Astrocyte of the cerebellum (primary cell): ENCODE results near the gene CSTF2.
A peak's percentile ranks its signal among the peaks of the same experiment; 100 is the strongest.

Source experiments
- DNase-seq: peaks from one replicate; pipeline ENCODE4 v3.0.0-alpha.2; 2011; ENCODE audit warnings: low read depth
- H3K4me3 ChIP-seq: 2 replicates; pipeline ENCODE4 v1.5.1; 2011; ENCODE audit warnings: mild to moderate bottlenecking, low read depth, low read length, moderate library complexity
- in situ Hi-C: cut with HindIII; loops from 2 replicates; pipeline ENCODE4 v1.10.0; 2017; ENCODE audit warnings: low sequenced_read_pairs
- TF ChIP-seq, protein P1 (sequence below): IDR thresholded peaks from 2 replicates; pipeline ENCODE4 v1.5.1; 2012; ENCODE audit warnings: low read length, low read depth, moderate library complexity, mild to moderate bottlenecking; ENCODE audit errors: missing control alignments

CSTF2 gene

DNA sequence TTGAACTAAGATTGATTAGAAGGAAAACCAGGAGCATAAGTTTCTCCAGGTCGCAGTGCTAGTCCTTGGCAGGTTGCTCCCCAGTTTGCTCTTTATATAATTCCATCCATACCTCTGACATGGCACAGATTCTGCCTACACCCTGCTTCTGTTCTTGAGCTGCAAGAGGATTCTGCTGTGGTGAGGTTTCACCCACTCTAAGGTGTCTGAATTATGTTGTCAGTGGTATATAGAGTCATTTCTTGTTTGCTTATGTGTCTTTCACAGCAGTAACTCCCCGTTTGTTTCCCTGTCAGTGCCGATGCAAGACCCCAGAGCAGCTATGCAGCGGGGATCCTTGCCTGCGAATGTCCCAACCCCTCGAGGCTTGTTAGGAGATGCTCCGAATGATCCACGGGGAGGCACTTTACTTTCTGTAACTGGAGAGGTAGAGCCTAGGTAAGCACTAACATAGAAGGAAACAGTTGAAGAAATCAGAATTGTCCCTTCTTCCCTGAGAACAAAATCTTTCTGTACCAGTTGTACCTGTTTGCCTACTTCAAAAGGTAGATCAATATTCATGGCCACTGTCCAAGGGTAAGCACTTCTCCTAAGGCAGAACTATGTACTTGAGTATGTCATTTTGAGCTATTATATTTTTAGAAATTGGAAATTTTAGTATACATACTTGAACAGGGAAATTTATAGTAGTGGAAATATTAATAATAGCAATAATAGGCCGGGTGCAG, 11.2 kb downstream of the CSTF2 start:
- TF ChIP-seq, protein P1, sequence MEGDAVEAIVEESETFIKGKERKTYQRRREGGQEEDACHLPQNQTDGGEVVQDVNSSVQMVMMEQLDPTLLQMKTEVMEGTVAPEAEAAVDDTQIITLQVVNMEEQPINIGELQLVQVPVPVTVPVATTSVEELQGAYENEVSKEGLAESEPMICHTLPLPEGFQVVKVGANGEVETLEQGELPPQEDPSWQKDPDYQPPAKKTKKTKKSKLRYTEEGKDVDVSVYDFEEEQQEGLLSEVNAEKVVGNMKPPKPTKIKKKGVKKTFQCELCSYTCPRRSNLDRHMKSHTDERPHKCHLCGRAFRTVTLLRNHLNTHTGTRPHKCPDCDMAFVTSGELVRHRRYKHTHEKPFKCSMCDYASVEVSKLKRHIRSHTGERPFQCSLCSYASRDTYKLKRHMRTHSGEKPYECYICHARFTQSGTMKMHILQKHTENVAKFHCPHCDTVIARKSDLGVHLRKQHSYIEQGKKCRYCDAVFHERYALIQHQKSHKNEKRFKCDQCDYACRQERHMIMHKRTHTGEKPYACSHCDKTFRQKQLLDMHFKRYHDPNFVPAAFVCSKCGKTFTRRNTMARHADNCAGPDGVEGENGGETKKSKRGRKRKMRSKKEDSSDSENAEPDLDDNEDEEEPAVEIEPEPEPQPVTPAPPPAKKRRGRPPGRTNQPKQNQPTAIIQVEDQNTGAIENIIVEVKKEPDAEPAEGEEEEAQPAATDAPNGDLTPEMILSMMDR = no peak
- no peak overlapping the region for H3K4me3 ChIP-seq
- in situ Hi-C loops = no loop called here
- no peak for DNase-seq

- no peak overlapping the region for H3K4me3 ChIP-seq
- TF ChIP-seq, protein P1 = no peak
- in situ Hi-C loops = loop anchor here (5.0 kb wide), 1 partner anchor 57 kb away; no protein-coding TSS in a partner anchor
- no peak for DNase-seq
These were observed 30.1 kb downstream of the CSTF2 start for GRCh38 chrX:100850317-100850716.

- TF ChIP-seq, protein P1 = no peak
- DNase-seq = no peak
- in situ Hi-C loops = loop anchor here (5.0 kb wide), 1 partner anchor 54 kb away; no protein-coding TSS in a partner anchor
- H3K4me3 ChIP-seq = no peak overlapping the region
These were observed 32.6 kb downstream of the CSTF2 start for GRCh38 chrX:100852810-100853209.

GRCh38 chrX:100863326-100863864, 43.2 kb downstream of the CSTF2 start:
- in situ Hi-C loops = no loop called here
- TF ChIP-seq, protein P1 = no peak
- DNase-seq = no peak

GRCh38 chrX:100864657-100865391, 44.6 kb downstream of the CSTF2 start:
- peak; percentile 27 for DNase-seq
- TF ChIP-seq, protein P1 = no peak
- in situ Hi-C loops = no loop called here
- no peak overlapping the region for H3K4me3 ChIP-seq

More at GRCh38 chrX:100863326-100863864, 43.2 kb downstream of the CSTF2 start:
- H3K4me3 ChIP-seq = no peak overlapping the region

- in situ Hi-C loops = no loop called here
- TF ChIP-seq, protein P1 = no peak
- H3K4me3 ChIP-seq = no peak overlapping the region
- DNase-seq = no peak
These were observed 48.1 kb downstream of the CSTF2 start for GRCh38 chrX:100868273-100868672.
